Hematopoietic multipotent progenitor cell (in vitro differentiated cells): ENCODE results near the gene STAB2. TPM values are rescaled to one million over a fixed set of nuclear protein-coding genes. Genes with fewer than 3 reads are reported as not detected.
A peak's percentile ranks its signal among the peaks of the same experiment; 100 is the strongest.

ENCODE experiments used
- DNase-seq, 3 donors: peaks; one replicate each; pipeline ENCODE4 v3.0.0-alpha.2; 2011 to 2015; ENCODE audit warnings: low read depth in 2 of 3, low spot score in 2 of 3
- total RNA-seq: library from RNA; depleted of rRNA; stranded (reverse); fragments of >200 nt; gene quantifications from one replicate; pipeline ENCODE4 v1.2.3, GENCODE V29; 2012

STAB2 gene
- total RNA-seq, 1 donor = not detected

GRCh38 chr12:103583008-103583407 is 4.1 kb upstream of the STAB2 start:
- no peak for DNase-seq

DNA sequence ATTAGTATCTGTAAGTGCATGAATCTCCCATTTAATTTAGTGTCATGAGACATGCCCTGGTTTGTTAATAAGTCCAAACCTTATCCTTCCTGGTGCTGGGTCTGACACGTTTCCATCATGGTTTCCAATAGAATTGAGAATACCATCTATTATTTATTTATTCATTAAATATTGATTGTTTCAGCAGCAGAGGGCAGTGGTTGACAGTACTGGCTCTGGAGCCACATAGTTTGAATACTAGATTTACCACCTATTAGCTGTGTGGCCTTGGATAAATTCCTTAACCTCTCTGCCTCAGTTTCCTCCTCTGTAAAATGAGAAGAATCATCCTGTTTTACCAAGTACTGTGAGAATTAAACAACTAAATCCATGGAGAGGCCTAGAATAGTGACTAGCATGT is 941 bp upstream of the STAB2 start:
- DNase-seq = peak in 1 of 3 donors; percentile 11

DNA sequence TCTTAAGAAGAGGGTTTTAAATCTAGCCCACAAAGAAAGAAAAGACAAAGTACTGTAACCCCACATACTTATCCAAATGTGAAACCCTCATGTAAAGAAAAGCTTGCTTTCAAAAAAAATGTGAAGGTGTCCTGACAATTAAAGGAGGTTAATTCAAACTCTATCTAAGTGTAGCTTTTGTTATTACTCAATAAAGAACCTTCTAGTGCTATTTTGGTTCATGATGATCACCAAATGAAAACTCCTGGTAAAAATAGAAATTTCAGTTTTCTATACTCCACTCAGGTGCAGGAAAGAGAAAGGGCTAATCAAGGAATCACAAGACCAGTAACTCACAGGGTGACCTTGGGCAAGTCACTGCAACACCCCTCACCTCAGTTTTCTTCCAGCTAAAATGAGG is 1.6 kb downstream of the STAB2 start:
- DNase-seq = no peak

DNA sequence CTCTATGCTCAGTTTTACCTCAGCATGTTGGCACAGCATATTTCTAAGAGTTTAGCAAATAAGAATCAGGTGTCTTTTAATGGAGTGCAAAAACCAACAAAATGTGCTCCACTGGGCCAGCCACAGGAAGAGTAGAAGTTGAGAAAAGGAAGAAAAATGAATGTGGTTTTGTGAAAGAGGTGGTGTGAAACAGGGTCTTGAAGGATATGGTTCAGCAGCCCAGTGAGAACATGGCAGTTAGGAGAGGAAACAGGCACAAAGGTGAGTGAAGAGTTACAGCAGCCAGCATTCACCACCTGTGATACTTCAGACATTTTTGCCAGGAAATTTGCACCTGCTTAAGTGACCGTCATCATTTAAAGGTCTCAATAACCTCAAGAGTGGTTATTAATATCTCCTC is 2.4 kb downstream of the STAB2 start:
- DNase-seq = no peak

DNA sequence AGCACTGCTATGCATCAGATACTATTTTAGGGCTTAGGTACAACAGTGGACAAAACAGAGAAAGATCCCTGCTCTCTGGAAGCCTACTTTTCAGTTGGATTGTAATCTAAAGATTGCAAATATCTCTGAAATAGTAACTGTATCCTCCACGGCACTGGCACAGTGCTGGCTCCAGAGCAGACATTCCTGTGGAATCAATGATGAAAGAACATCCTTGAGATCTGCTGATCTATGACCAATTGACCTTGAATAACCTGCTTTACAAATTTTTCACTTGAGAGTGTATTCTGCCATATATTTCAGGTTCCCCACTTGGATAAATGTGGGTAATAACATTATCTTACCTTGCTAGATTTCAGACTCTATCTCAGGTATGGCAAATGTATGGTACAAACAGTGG is 3.2 kb downstream of the STAB2 start:
- DNase-seq = no peak

DNA sequence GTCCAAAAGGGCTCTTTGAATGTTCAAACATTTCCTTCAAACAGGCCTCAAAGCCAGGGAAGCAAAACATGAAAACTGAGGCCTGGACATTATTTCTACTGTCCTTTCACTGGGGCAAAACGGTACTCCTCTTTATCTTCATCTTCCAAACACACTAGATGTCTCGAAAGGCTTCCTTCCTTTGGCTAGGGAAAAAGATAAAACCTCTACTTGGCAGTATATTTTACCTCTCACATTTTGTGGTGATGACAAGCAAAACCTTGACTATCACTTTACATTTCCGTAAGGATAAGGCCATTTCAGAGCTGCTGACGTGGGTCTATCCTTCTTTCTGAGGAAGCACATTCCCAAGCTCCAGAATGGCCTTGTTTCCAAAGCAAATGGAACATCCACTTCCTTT is 9.9 kb downstream of the STAB2 start:
- DNase-seq = no peak

DNA sequence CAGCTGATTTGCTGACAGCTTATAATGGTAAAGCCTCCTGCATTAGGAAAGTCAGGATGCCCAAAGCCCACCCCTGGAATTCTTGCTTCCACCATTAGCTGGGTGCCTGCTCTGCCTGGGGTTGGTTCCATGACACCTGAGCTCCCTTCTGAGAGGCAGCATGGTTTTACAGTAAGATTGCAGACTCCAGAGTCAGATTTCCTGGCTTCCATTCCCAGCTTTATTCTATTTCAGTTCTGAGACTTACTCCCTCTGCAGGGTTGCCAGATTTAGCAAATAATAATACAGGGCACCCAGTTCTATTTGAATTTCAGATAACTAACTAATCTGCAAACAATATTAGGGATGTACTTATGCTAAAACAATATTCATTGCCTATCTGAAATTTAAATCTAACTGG is 12.2 kb downstream of the STAB2 start:
- no peak for DNase-seq

GRCh38 chr12:103600967-103601728 is 14.1 kb downstream of the STAB2 start:
- DNase-seq = no peak

GRCh38 chr12:103620395-103620794 is 33.3 kb downstream of the STAB2 start:
- DNase-seq = no peak

- DNase-seq = no peak
Measured at GRCh38 chr12:103623716-103624115, 36.6 kb downstream of the STAB2 start.

DNA sequence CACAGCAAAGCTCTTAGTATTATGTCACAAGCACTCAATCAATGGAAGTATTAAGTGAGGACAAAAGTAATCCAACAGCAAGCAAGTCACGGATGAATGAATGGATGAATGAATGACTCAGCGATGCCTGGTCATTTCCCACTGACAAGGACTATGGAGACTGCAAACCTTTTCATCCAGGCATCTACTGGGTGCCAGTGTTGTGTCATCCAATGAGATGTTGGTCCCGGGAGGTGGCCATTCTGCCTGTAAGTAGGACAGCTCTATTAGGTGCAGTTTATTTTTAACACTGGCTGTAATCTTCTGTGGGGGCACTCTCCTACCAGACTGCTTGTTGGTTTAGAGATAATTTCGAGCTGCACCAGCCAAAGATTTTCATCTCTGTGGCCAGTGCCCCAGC is 39.4 kb downstream of the STAB2 start:
- DNase-seq = peak in 1 of 3 donors; percentile 35

GRCh38 chr12:103627189-103627855 is 40.2 kb downstream of the STAB2 start:
- DNase-seq = no peak

- peak in 2 of 3 donors; percentile 40 to 48 for DNase-seq
Measured at GRCh38 chr12:103632554-103633216, 45.6 kb downstream of the STAB2 start.

DNA sequence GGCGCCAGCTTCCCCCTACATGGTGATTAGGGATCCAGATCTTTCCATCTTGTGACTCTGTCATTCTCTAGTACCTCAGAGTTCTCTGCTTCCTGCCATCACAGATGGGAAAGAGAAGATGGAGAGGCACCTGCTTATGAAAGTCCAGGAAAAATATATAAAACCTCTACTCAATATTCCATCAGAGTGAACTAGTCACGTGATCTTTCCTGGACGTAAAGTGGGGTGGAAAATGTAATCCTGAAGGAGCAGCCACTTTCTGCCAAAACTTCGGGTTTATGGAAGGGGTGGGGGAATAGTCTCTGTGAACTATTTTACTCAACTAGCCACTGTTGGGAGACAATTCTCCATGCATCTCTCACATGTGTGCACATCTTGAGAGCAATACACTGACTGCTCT is 47.7 kb downstream of the STAB2 start:
- no peak for DNase-seq

DNA sequence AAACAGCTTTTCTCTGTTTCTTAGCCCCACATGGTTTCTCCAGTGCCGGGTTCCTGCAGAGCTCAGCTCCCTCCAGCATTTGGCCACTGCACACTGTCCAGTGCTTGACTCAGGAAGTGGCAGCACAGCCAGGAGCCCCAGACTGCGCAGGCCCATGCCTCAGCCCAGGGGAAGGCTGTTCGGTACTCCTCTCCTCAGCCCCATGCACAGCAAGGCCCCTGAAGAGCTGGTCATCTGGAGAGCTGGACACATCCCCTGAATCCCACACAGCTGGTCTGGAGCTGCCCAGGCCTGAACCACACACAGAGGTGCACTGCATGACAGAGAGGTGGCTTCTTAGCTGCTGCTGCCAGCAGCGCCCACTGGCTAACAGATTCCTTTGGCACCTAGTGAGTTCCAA is 48.3 kb downstream of the STAB2 start:
- DNase-seq = no peak

GRCh38 chr12:103637021-103637420 is 49.9 kb downstream of the STAB2 start:
- no peak for DNase-seq

DNA sequence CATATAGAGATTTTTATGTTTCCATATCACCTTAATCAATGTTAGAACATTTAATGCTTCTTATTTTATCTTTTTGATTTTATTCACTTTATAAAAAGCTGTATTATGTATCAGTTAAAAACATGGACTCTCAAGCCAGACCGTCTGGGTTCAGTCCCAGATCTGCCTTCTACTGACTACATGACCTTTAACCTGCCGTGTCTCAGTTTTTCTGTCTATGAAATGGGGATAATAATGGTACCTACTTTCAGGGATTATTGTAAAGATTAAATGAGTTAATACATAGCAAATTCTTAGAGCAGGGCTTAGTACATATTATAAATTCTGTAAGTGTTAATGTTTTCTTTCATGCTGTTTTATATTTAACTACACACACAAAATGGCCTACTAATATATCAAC is 50.4 kb downstream of the STAB2 start:
- DNase-seq = no peak

DNA sequence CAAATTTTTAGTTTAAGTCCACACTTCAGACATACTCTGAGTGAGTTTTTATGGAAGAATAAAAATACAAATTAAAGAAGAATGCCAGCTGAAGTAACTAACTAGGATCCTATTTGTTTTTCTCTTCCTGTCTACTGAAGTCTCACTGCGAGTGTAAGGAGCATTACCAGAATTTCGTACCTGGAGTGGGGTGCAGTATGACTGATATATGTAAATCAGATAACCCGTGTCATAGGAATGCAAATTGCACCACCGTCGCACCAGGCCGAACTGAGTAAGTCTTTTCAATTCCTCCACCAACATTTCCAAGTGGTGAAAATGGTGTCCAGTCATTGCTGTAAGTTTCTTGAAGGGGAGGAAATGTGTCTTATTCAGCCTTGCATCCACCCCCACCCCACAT is 52.9 kb downstream of the STAB2 start:
- no peak for DNase-seq

GRCh38 chr12:103640410-103640809 is 53.3 kb downstream of the STAB2 start:
- peak in 2 of 3 donors; percentile 45 to 56 for DNase-seq

DNA sequence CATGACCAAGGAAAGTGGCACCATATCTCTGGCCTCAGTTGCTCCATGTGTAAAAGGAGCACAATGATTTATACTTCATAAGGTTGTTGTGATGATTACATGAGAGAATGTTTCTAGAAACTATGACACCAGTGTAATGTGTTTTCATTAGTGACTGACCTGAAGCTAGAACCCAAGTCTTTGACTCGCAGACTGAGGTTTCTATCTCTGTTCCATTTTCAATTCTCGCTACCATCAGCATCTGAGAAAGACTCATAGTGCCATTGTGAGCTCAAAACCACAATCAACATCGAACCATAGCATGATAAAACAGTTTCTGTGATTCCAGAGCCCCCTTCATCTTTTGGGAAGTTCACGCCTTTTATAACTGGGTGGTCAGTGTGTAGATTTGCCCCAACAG is 53.8 kb downstream of the STAB2 start:
- DNase-seq = no peak

DNA sequence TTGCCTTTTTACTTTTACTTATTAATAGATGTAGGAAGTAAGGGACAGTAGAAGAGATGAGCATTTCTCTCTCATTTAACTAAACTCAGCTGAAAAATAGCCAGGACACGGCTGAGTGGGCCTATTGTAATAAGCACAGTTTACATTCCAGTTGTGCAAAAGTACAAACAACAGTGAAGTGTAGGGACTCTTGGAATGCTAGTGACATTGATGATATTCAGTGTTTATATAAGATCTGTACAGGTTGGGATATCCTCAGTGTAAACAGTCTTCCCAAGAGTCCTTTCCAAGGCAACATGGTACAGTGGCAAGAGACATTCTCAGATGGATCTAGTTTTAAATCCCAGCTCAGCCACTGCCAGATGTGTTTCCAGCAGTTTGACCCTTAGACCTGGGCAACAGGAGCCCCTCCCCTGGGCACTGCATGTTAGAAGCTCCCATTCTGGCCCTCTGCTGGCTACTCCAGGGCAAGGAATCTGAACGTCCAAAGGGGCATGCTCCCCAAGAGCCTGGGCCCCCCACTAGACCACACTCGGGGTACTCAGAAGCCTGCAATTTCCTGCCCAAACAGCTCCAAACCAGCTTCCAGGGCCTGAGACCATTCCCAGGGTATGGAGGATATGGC is 55.3 kb downstream of the STAB2 start:
- DNase-seq = no peak
